Measurements from ENCODE around the gene NOL4L. TPM values are rescaled to one million over a fixed set of nuclear protein-coding genes. Genes with fewer than 3 reads are reported as not detected.

The NOL4L gene
- total and polyA plus RNA-seq, 2 donors (not counting 3 experiments of a cell fraction or from before 2014, with no cell fraction given): 55.2 to 79.6 TPM

- Histone ChIP-seq H3K27me3 (ENCODE audit: control insufficient read depth in 2 of 2, insufficient read depth in 2 of 2, low read length in 2 of 2) (no peaks in the 10 kb centered on the region), H3K36me3 (ENCODE audit: control insufficient read depth in 2 of 2, extremely low read depth in 1 of 2, insufficient read depth in 2 of 2, low read length in 2 of 2) (peaks cover 40 to 58% of the 10 kb centered on the region in 2 experiments), H3K4me1 (ENCODE audit: control insufficient read depth, extremely low read depth, insufficient read depth, low read length) (peaks cover 32% of the 10 kb centered on the region), H3K79me2 (ENCODE audit: control insufficient read depth, insufficient read depth, low read length) (peaks cover 13% of the 10 kb centered on the region), H2AFZ (ENCODE audit: low read depth, low read length) (no peak overlapping the region), H3K4me2 (ENCODE audit: insufficient read depth, low read length) (peak overlapping the region; percentile 1), H3K9ac (replicated peaks; ENCODE audit: extremely low read depth, insufficient read depth, low read length) (peak overlapping the region; percentile 32), H3K27ac (ENCODE audit: insufficient read depth, low read depth, low read length) (peak overlapping the region; percentile 75), H3K9me3 (replicated peaks; ENCODE audit: control insufficient read depth, insufficient read depth, low read length) (no peaks in the 10 kb centered on the region), H3K9me1 (replicated peaks; ENCODE audit: control insufficient read depth, extremely low read depth, insufficient read depth, low read length) (no peaks in the 10 kb centered on the region), H4K20me1 (replicated peaks; ENCODE audit: control insufficient read depth, extremely low read depth, insufficient read depth, low read length) (no peaks in the 10 kb centered on the region), H3K4me3 (replicated peaks in 1 of 3; ENCODE audit: insufficient read depth in 1 of 3, low read depth in 1 of 3, low read length in 3 of 3) (no peak overlapping the region)
- dilution Hi-C loops (cut with MboI; ENCODE audit: extremely low pct_ligation_motif_present, low sequenced_read_pairs) (no loop called here), intact Hi-C loops (cut with micrococcal nuclease) (loop anchor here (1.0 to 5.0 kb wide), 2 partner anchors 74 to 226 kb away; partner anchors contain the start of genes PLAGL2 and POFUT1)
- ChIA-PET POLR2A (no interaction called here), CTCF (interaction anchor here (0.8 to 1.4 kb wide), 2 partner anchors 32 to 96 kb away, joined by 5 read pairs; no protein-coding TSS in a partner anchor)
- peak; percentile 17 for TF ChIP-seq POLR2A (IDR thresholded peaks at IDR 0.05; ENCODE audit: low read depth, low read length)
- TF ChIP-seq, protein P1, sequence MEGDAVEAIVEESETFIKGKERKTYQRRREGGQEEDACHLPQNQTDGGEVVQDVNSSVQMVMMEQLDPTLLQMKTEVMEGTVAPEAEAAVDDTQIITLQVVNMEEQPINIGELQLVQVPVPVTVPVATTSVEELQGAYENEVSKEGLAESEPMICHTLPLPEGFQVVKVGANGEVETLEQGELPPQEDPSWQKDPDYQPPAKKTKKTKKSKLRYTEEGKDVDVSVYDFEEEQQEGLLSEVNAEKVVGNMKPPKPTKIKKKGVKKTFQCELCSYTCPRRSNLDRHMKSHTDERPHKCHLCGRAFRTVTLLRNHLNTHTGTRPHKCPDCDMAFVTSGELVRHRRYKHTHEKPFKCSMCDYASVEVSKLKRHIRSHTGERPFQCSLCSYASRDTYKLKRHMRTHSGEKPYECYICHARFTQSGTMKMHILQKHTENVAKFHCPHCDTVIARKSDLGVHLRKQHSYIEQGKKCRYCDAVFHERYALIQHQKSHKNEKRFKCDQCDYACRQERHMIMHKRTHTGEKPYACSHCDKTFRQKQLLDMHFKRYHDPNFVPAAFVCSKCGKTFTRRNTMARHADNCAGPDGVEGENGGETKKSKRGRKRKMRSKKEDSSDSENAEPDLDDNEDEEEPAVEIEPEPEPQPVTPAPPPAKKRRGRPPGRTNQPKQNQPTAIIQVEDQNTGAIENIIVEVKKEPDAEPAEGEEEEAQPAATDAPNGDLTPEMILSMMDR (IDR thresholded peaks at IDR 0.05; ENCODE audit: extremely low read depth in 1 of 2, insufficient read depth in 1 of 2, low read depth in 1 of 2, low read length in 2 of 2): no peak
- TF ChIP-seq, protein P2, sequence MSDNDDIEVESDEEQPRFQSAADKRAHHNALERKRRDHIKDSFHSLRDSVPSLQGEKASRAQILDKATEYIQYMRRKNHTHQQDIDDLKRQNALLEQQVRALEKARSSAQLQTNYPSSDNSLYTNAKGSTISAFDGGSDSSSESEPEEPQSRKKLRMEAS (IDR thresholded peaks at IDR 0.05; ENCODE audit: insufficient read depth, insufficient read length): peak; percentile 62
- TF ChIP-seq POLR2AphosphoS5 (IDR thresholded peaks at IDR 0.05; ENCODE audit: insufficient read depth, low read depth, low read length): peak; percentile 22
- DNase-seq (ENCODE audit: low read depth, low spot score): peak; percentile 87
- no TSS peak for BruUV-seq (replicated peaks)
- peak; percentile 96 for FAIRE-seq
Measured at GRCh38 chr20:32433311-32434021, 151.7 kb downstream of the NOL4L start.

Data from endothelial cell of umbilical vein (primary cell).